ENCODE measurements around the gene FRS2. TPM values are rescaled to one million over a fixed set of nuclear protein-coding genes. Genes with fewer than 3 reads are reported as not detected.

The FRS2 gene
- total RNA-seq, 1 donor = 64.4 TPM

- Histone ChIP-seq H2AFZ (ENCODE audit: low read length) (no peak overlapping the region), H3K27ac (ENCODE audit: low read depth, low read length) (no peak overlapping the region), H3K9me3 (ENCODE audit: low read depth, low read length) (no peaks in the 10 kb centered on the region), H4K20me1 (ENCODE audit: insufficient read depth, low read length) (peaks cover 22% of the 10 kb centered on the region), H3K36me3 (ENCODE audit: insufficient read depth, low read length) (no peaks in the 10 kb centered on the region), H3K4me3 (ENCODE audit: insufficient read depth, low read length) (no peak overlapping the region), H3K27me3 (ENCODE audit: insufficient read depth, low read length) (no peaks in the 10 kb centered on the region), H3K4me2 (ENCODE audit: insufficient read depth, low read length) (no peak overlapping the region), H3K79me2 (ENCODE audit: insufficient read depth, low read length) (peaks cover 91% of the 10 kb centered on the region), H3K4me1 (ENCODE audit: insufficient read depth, low read length) (peaks cover 35% of the 10 kb centered on the region)
- no peak for DNase-seq (ENCODE audit: insufficient read length, low spot score, missing footprints)
- no peak for TF ChIP-seq CTCF (IDR thresholded peaks at IDR 0.05; ENCODE audit: extremely low read depth, low read depth, low read length)
Measured at GRCh38 chr12:69524331-69524630, 54.1 kb downstream of the FRS2 start.

GRCh38 chr12:69524755-69525469 is 54.7 kb downstream of the FRS2 start:
- Histone ChIP-seq H3K27me3 (ENCODE audit: insufficient read depth, low read length) (no peaks in the 10 kb centered on the region), H3K79me2 (ENCODE audit: insufficient read depth, low read length) (peaks cover 89% of the 10 kb centered on the region), H3K36me3 (ENCODE audit: insufficient read depth, low read length) (no peaks in the 10 kb centered on the region), H4K20me1 (ENCODE audit: insufficient read depth, low read length) (peaks cover 21% of the 10 kb centered on the region), H3K4me1 (ENCODE audit: insufficient read depth, low read length) (peaks cover 35% of the 10 kb centered on the region), H3K4me3 (ENCODE audit: insufficient read depth, low read length) (no peak overlapping the region), H2AFZ (ENCODE audit: low read length) (no peak overlapping the region), H3K27ac (ENCODE audit: low read depth, low read length) (peak overlapping the region; percentile 43), H3K9me3 (ENCODE audit: low read depth, low read length) (no peaks in the 10 kb centered on the region), H3K4me2 (ENCODE audit: insufficient read depth, low read length) (no peak overlapping the region)
- peak; percentile 75 for DNase-seq (ENCODE audit: insufficient read length, low spot score, missing footprints)
- no peak for TF ChIP-seq CTCF (IDR thresholded peaks at IDR 0.05; ENCODE audit: extremely low read depth, low read depth, low read length)

GRCh38 chr12:69527506-69528272 is 57.5 kb downstream of the FRS2 start:
- Histone ChIP-seq H3K9me3 (ENCODE audit: low read depth, low read length) (no peaks in the 10 kb centered on the region), H3K4me2 (ENCODE audit: insufficient read depth, low read length) (peak overlapping the region; percentile 48), H2AFZ (ENCODE audit: low read length) (no peak overlapping the region), H3K27me3 (ENCODE audit: insufficient read depth, low read length) (no peaks in the 10 kb centered on the region), H3K36me3 (ENCODE audit: insufficient read depth, low read length) (peaks cover 8% of the 10 kb centered on the region), H3K27ac (ENCODE audit: low read depth, low read length) (peak overlapping the region; percentile 72), H3K4me1 (ENCODE audit: insufficient read depth, low read length) (peaks cover 35% of the 10 kb centered on the region), H3K79me2 (ENCODE audit: insufficient read depth, low read length) (peaks cover 81% of the 10 kb centered on the region), H4K20me1 (ENCODE audit: insufficient read depth, low read length) (peaks cover 21% of the 10 kb centered on the region), H3K4me3 (ENCODE audit: insufficient read depth, low read length) (no peak overlapping the region)
- peak; percentile 84 for DNase-seq (ENCODE audit: insufficient read length, low spot score, missing footprints)
- no peak for TF ChIP-seq CTCF (IDR thresholded peaks at IDR 0.05; ENCODE audit: extremely low read depth, low read depth, low read length)

GRCh38 chr12:69529021-69529420 is 58.8 kb downstream of the FRS2 start:
- Histone ChIP-seq H4K20me1 (ENCODE audit: insufficient read depth, low read length) (peaks cover 10% of the 10 kb centered on the region), H3K4me2 (ENCODE audit: insufficient read depth, low read length) (no peak overlapping the region), H3K4me1 (ENCODE audit: insufficient read depth, low read length) (peaks cover 40% of the 10 kb centered on the region), H3K27ac (ENCODE audit: low read depth, low read length) (peak overlapping the region; percentile 72), H2AFZ (ENCODE audit: low read length) (no peak overlapping the region), H3K79me2 (ENCODE audit: insufficient read depth, low read length) (peaks cover 80% of the 10 kb centered on the region), H3K9me3 (ENCODE audit: low read depth, low read length) (no peaks in the 10 kb centered on the region), H3K4me3 (ENCODE audit: insufficient read depth, low read length) (no peak overlapping the region), H3K27me3 (ENCODE audit: insufficient read depth, low read length) (no peaks in the 10 kb centered on the region), H3K36me3 (ENCODE audit: insufficient read depth, low read length) (peaks cover 11% of the 10 kb centered on the region)
- no peak for DNase-seq (ENCODE audit: insufficient read length, low spot score, missing footprints)
- no peak for TF ChIP-seq CTCF (IDR thresholded peaks at IDR 0.05; ENCODE audit: extremely low read depth, low read depth, low read length)
